Measurements from ENCODE around the gene OR2AG2.

Gene OR2AG2

GRCh38 chr11:6738590-6738989 is 33.2 kb downstream of the OR2AG2 start:
- no peak for DNase-seq

- peak; percentile 79 for DNase-seq
Observed at GRCh38 chr11:6737872-6738466, 33.8 kb downstream of the OR2AG2 start.

GRCh38 chr11:6736495-6737121 is 35.2 kb downstream of the OR2AG2 start:
- no peak for DNase-seq

- no peak for DNase-seq
Observed at GRCh38 chr11:6735306-6735705, 36.5 kb downstream of the OR2AG2 start.

- DNase-seq: no peak
Observed at GRCh38 chr11:6734616-6735015, 37.2 kb downstream of the OR2AG2 start.

GRCh38 chr11:6733326-6734275 is 38.2 kb downstream of the OR2AG2 start:
- no peak for DNase-seq

- DNase-seq: no peak
Observed at GRCh38 chr11:6727971-6728760, 43.6 kb downstream of the OR2AG2 start.

- DNase-seq: no peak
Observed at GRCh38 chr11:6725386-6725896, 46.3 kb downstream of the OR2AG2 start.

- no peak for DNase-seq
Observed at GRCh38 chr11:6724013-6724412, 47.8 kb downstream of the OR2AG2 start.

GRCh38 chr11:6721343-6721742 is 50.4 kb downstream of the OR2AG2 start:
- no peak for DNase-seq

- no peak for DNase-seq
Observed at GRCh38 chr11:6719576-6719975, 52.2 kb downstream of the OR2AG2 start.

- DNase-seq: no peak
Observed at GRCh38 chr11:6717426-6717825, 54.4 kb downstream of the OR2AG2 start.

All from hematopoietic multipotent progenitor cell treated with erythropoietin and hydrocortisone succinate and interleukin-3 and kit ligand, for 8 days (in vitro differentiated cells).